Liver (tissue), 3 donors: Measurements from ENCODE around the gene FAM3A.

Experiments
- CTCF ChIP-seq: fragments of 150-350 bp; IDR thresholded peaks from 2 replicates; pipeline ENCODE4 v1.5.1; 2017; ENCODE audit warnings: improper control_type of control experiment, low read depth, low read length; ENCODE audit not compliant: missing input control
- EGR1 ChIP-seq, 2 donors: IDR thresholded peaks; 2 replicates each; pipeline ENCODE4 v1.6.1; 2016 to 2018; ENCODE audit warnings: antibody characterized with exemption in 2 of 2, low read depth in 2 of 2
- HNF4A ChIP-seq, 2 donors: conservative IDR thresholded peaks; 2 replicates each; pipeline ENCODE4 v1.6.1; 2016; ENCODE audit warnings: antibody characterized with exemption in 2 of 2, mild to moderate bottlenecking in 2 of 2
- JUND ChIP-seq, 2 donors: IDR thresholded peaks; 2 replicates each; pipeline ENCODE4 v1.6.1; 2016; ENCODE audit warnings: antibody characterized with exemption in 2 of 2
- RAD21 ChIP-seq, 2 donors: IDR thresholded peaks; 2 replicates each; pipeline ENCODE4 v1.6.1; 2016; ENCODE audit warnings: antibody characterized with exemption in 2 of 2, mild to moderate bottlenecking in 2 of 2
- REST ChIP-seq: IDR thresholded peaks from 2 replicates; pipeline ENCODE4 v1.6.1; 2016; ENCODE audit warnings: antibody characterized with exemption, mild to moderate bottlenecking
- SP1 ChIP-seq: IDR thresholded peaks from 2 replicates; pipeline ENCODE4 v1.6.1; 2018; ENCODE audit warnings: antibody characterized with exemption, mild to moderate bottlenecking
- TAF1 ChIP-seq: conservative IDR thresholded peaks from 2 replicates; pipeline ENCODE4 v1.6.1; 2016; ENCODE audit warnings: antibody characterized with exemption, mild to moderate bottlenecking
- YY1 ChIP-seq: IDR thresholded peaks from 2 replicates; pipeline ENCODE4 v1.6.1; 2016; ENCODE audit warnings: antibody characterized with exemption, mild to moderate bottlenecking
- TF ChIP-seq, protein P1 (sequence below): IDR thresholded peaks from 2 replicates; pipeline ENCODE4 v1.6.1; 2016; ENCODE audit warnings: antibody characterized with exemption
- TF ChIP-seq, protein P2 (sequence below): IDR thresholded peaks from 2 replicates; pipeline ENCODE4 v1.6.1; 2016; ENCODE audit warnings: antibody characterized with exemption
- donor health status: healthy.
- donor health status: healthy.

- TF ChIP-seq HNF4A (conservative IDR thresholded peaks at IDR 0.05) (no peak), CTCF (no peak), RAD21 (IDR thresholded peaks at IDR 0.05) (no peak), TAF1 (no peak), SP1 (no peak), YY1 (no peak), JUND (IDR thresholded peaks at IDR 0.05) (no peak), REST (no peak), EGR1 (IDR thresholded peaks at IDR 0.05; ENCODE audit: low read depth in 2 of 2) (no peak)
- TF ChIP-seq, protein P1, sequence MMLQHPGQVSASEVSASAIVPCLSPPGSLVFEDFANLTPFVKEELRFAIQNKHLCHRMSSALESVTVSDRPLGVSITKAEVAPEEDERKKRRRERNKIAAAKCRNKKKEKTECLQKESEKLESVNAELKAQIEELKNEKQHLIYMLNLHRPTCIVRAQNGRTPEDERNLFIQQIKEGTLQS: no peak
- TF ChIP-seq, protein P2, sequence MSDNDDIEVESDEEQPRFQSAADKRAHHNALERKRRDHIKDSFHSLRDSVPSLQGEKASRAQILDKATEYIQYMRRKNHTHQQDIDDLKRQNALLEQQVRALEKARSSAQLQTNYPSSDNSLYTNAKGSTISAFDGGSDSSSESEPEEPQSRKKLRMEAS: no peak
Observed at GRCh38 chrX:154502098-154502497, 13.9 kb downstream of the FAM3A start.
